Measurements from ENCODE around the gene SKP2. TPM values are rescaled to one million over a fixed set of nuclear protein-coding genes. Genes with fewer than 3 reads are reported as not detected.

The SKP2 gene
- 78.3 and 98.4 TPM in 2 replicates for total RNA-seq (ENCODE audit: low replicate concordance)
- long read RNA-seq, transcript SKP2-201 (10 exons, 1,537 nt), result major isoform, 10 of 28 reads
- long read RNA-seq, transcript SKP2-202 (10 exons, 3,759 nt), result minor isoform, 5 of 28 reads
- long read RNA-seq, partial matches to known transcripts, result 2 of 28 reads
- long read RNA-seq, other reads (novel, unspliced or antisense), result 11 of 28 reads

DNA sequence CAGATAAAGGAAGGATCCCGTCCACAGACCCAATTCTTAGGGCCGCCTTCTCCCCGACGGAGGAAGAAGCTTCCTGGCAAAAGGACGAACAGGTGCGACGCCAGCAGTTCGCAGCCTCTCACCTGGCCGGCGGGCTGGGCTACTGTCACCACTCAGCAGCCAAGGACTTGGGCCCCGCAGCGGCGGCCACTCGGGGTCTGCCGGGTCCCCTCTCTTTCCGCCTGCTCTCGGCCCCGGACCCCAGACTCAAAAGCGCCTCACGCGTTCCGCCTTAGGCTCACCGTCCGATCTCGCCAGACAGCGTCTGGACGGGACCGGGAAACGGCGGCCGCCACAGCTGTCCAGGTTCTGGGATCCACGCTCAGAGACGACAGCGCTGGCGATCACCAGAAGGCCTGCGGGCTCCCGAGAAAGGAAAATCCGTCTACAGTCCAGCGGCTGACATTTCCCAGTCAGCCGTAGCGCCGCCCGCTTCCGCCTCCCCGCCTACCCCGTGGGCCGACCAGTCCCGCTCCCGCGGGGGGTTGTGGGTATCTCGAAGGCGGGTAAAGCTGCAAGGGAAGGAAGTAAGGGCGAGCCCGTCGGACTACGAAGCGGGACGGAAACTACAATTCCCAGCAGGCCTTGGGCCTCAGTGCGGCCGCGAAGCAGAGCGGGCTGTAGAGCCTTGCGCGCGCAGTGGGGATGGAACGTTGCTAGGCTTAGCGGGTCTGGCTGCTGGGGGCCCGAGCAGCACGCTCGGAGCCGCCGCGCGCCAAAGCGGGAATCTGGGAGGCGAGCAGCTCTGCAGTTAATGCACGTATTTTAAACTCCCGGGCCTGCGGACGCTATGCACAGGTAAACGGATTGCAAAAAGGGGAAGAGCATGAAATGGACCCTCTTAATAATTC lies at the start of gene SKP2, which contains the start of gene LMBRD2:
Gene SKP2, plus strand, starts transcription at position 678 of the 890 bp plus-strand sequence. Its CDS starts 152 bp downstream, at position 830.
Gene LMBRD2, minus strand, starts transcription at position 454 of the 890 bp plus-strand sequence. CDS start 8,538 bp downstream, outside the sequence.
- peak; percentile 97 for DNase-seq (ENCODE audit: extremely low spot score, unreplicated experiment)
- Mint-ChIP-seq H3K27ac (peak within 1 kb of the TSS; percentile 94), H3K4me3 (peak within 1 kb of the TSS; percentile 92), H3K36me3 (peaks cover 14% of the 10 kb centered on the region), H3K9me3 (no peaks in the 10 kb centered on the region), H3K4me1 (ENCODE audit: unreplicated experiment) (peaks cover 39% of the 10 kb centered on the region), H3K27me3 (no peaks in the 10 kb centered on the region)
- TF ChIP-seq, protein P1, sequence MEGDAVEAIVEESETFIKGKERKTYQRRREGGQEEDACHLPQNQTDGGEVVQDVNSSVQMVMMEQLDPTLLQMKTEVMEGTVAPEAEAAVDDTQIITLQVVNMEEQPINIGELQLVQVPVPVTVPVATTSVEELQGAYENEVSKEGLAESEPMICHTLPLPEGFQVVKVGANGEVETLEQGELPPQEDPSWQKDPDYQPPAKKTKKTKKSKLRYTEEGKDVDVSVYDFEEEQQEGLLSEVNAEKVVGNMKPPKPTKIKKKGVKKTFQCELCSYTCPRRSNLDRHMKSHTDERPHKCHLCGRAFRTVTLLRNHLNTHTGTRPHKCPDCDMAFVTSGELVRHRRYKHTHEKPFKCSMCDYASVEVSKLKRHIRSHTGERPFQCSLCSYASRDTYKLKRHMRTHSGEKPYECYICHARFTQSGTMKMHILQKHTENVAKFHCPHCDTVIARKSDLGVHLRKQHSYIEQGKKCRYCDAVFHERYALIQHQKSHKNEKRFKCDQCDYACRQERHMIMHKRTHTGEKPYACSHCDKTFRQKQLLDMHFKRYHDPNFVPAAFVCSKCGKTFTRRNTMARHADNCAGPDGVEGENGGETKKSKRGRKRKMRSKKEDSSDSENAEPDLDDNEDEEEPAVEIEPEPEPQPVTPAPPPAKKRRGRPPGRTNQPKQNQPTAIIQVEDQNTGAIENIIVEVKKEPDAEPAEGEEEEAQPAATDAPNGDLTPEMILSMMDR (conservative IDR thresholded peaks at IDR 0.05), result no peak

DNA sequence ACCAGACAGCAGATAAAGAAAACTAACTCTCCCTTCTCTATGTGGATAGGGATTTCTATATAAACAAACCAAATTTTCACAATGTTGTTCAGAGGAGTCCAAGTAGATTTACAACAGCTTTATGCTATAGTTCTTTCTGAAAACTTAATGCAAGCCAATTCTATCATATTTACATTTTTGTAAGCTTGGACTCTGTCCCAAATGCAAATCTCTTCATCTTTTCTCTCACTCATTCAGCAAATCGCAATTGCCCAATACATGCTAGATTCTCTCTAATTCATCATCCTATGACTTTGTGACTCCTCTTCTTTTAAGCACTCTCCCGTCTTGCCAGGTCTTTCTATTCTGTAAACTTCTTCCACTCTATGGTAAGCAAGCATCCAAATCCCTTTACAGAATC lies 46.1 kb upstream of the SKP2 start:
- H3K27me3 Mint-ChIP-seq, result no peaks in the 10 kb centered on the region
- no peak overlapping the region for H3K4me3 Mint-ChIP-seq
- H3K9me3 Mint-ChIP-seq, result no peaks in the 10 kb centered on the region
- H3K36me3 Mint-ChIP-seq, result peaks cover 13% of the 10 kb centered on the region
- no peak for DNase-seq (ENCODE audit: extremely low spot score, unreplicated experiment)
- H3K27ac Mint-ChIP-seq, result no peak overlapping the region
- TF ChIP-seq, protein P1 (conservative IDR thresholded peaks at IDR 0.05), result no peak
- no peaks in the 10 kb centered on the region for H3K4me1 Mint-ChIP-seq (ENCODE audit: unreplicated experiment)

DNA sequence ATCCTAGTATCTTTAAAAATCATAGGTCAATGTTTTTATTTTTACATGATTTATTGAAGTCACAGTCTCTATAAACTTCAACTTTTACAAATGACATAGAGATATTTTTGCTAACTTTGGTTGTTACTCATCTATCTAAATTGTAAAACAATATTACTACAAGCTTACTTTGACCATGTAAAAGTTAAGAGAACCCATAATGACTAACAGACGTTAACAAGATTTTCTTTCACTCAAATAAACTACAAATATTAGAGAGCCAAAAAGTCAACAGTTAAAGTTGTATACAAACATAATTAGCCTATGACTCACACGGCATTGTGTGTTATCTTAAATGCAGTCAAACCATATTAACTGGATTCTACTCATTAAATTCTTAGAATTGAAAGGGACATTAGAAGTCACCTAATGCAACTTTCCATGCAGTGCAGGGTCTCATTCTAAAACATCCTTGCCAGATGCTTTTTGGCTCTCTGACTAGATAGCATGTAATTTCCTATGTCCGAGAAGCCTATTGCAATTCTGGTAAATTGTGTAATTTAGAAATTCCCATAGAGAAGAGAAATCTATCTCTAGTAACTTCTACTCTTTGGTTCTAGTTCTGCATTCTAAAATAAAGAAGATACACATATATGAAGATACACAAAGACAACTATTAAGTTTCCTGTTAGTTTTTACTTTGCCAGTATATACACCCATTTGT lies 43.0 kb upstream of the SKP2 start:
- H3K36me3 Mint-ChIP-seq, result peaks cover 13% of the 10 kb centered on the region
- H3K4me3 Mint-ChIP-seq, result no peak overlapping the region
- H3K4me1 Mint-ChIP-seq (ENCODE audit: unreplicated experiment), result no peaks in the 10 kb centered on the region
- no peaks in the 10 kb centered on the region for H3K9me3 Mint-ChIP-seq
- no peaks in the 10 kb centered on the region for H3K27me3 Mint-ChIP-seq
- H3K27ac Mint-ChIP-seq, result no peak overlapping the region
- no peak for DNase-seq (ENCODE audit: extremely low spot score, unreplicated experiment)
- TF ChIP-seq, protein P1 (conservative IDR thresholded peaks at IDR 0.05), result no peak

DNA sequence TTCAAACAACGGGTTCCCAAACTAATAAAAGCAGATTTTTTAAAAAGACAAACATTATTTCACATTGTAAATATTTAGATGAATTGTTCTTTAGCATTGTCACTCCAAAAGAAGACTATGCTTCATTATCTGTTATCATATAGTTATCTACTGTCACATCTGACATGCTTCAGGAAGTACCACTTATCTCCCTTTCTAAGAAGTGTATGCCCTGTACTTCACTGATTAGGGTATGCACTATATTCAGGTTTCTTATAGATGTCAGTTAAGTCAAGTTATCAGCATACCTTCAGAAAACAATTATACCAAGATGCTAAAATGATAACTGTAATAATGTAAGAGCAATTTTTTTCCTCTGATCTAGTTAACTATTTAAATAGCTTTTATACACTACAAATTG lies 40.7 kb upstream of the SKP2 start:
- H3K36me3 Mint-ChIP-seq, result peaks cover 8% of the 10 kb centered on the region
- no peaks in the 10 kb centered on the region for H3K4me1 Mint-ChIP-seq (ENCODE audit: unreplicated experiment)
- DNase-seq (ENCODE audit: extremely low spot score, unreplicated experiment), result no peak
- H3K9me3 Mint-ChIP-seq, result no peaks in the 10 kb centered on the region
- TF ChIP-seq, protein P1 (conservative IDR thresholded peaks at IDR 0.05), result no peak
- H3K27ac Mint-ChIP-seq, result no peak overlapping the region
- H3K27me3 Mint-ChIP-seq, result no peaks in the 10 kb centered on the region
- H3K4me3 Mint-ChIP-seq, result no peak overlapping the region

DNA sequence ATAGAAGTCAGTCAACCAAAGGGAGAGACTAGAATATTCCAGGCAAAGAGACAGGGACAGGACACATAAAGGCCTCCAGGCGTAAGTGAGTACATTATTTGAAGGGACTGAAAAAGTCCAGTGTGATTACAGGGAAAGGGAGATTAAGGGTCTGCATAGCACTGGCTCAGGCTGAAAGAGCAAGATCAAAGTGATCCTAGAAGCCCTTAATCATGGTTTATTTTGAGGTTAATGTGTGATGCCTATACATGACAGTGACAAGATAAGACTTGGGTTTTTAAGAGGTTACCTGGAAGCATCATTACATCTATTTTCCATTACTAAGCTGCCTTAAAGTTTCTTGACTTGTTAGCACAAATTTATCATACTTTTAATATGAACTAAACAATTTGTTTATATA lies 26.0 kb upstream of the SKP2 start:
- Mint-ChIP-seq H3K27ac (no peak overlapping the region), H3K9me3 (peaks cover 7% of the 10 kb centered on the region), H3K4me1 (ENCODE audit: unreplicated experiment) (no peaks in the 10 kb centered on the region), H3K36me3 (peaks cover 19% of the 10 kb centered on the region), H3K4me3 (no peak overlapping the region), H3K27me3 (no peaks in the 10 kb centered on the region)
- TF ChIP-seq, protein P1 (conservative IDR thresholded peaks at IDR 0.05), result no peak
- DNase-seq (ENCODE audit: extremely low spot score, unreplicated experiment), result no peak
